Measurements from ENCODE around the gene CEBPE.

Gene CEBPE

GRCh38 chr14:23101213-23101970 is 17.7 kb downstream of the CEBPE start:
- DNase-seq = no peak

- DNase-seq = no peak
Observed at GRCh38 chr14:23099212-23099861, 19.7 kb downstream of the CEBPE start.

GRCh38 chr14:23097786-23098185 is 21.3 kb downstream of the CEBPE start:
- no peak for DNase-seq

GRCh38 chr14:23095196-23096108 is 23.6 kb downstream of the CEBPE start, which contains the start of gene C14orf119:
C14orf119 (plus strand) TSS chr14:23095505; CDS start chr14:23097659, 2,154 bp downstream.
- no peak for DNase-seq

- DNase-seq = no peak
Observed at GRCh38 chr14:23094666-23095195, 24.3 kb downstream of the CEBPE start, which contains the start of gene ACIN1. ACIN1 (minus strand) TSS chr14:23095136; CDS start chr14:23095112, 24 bp downstream.

GRCh38 chr14:23093991-23094665 is 24.9 kb downstream of the CEBPE start:
- no peak for DNase-seq

GRCh38 chr14:23093526-23093925 is 25.5 kb downstream of the CEBPE start:
- no peak for DNase-seq

GRCh38 chr14:23093104-23093503 is 26.0 kb downstream of the CEBPE start:
- no peak for DNase-seq

- no peak for DNase-seq
Observed at GRCh38 chr14:23091294-23092225, 27.5 kb downstream of the CEBPE start.

GRCh38 chr14:23090254-23090636 is 28.8 kb downstream of the CEBPE start:
- DNase-seq = no peak

- no peak for DNase-seq
Observed at GRCh38 chr14:23089498-23090253, 29.4 kb downstream of the CEBPE start.

- DNase-seq = no peak
Observed at GRCh38 chr14:23086565-23086964, 32.5 kb downstream of the CEBPE start.

- no peak for DNase-seq
Observed at GRCh38 chr14:23085458-23085857, 33.6 kb downstream of the CEBPE start.

GRCh38 chr14:23080474-23080873 is 38.6 kb downstream of the CEBPE start:
- DNase-seq = no peak

GRCh38 chr14:23079716-23080115 is 39.3 kb downstream of the CEBPE start:
- DNase-seq = no peak

- DNase-seq = no peak
Observed at GRCh38 chr14:23078692-23079116, 40.4 kb downstream of the CEBPE start.

GRCh38 chr14:23077962-23078361 is 41.1 kb downstream of the CEBPE start:
- no peak for DNase-seq

- no peak for DNase-seq
Observed at GRCh38 chr14:23076785-23077408, 42.2 kb downstream of the CEBPE start.

- DNase-seq = no peak
Observed at GRCh38 chr14:23074906-23075305, 44.1 kb downstream of the CEBPE start.
